OCI-LY3 (cell line): Measurements from ENCODE around the gene BAIAP2L2.
"Not testable (repeated sequence)": the region's sequence is repeated elsewhere in the genome, so short reads cannot be mapped to it uniquely, and the experiment has no call there.

Experiments
- EZH2phosphoT487 ChIP-seq: fragments of 200-600 bp; shearing (Covaris generic); IDR thresholded peaks from 2 replicates; pipeline ENCODE4 v1.6.1; 2018; ENCODE audit warnings: antibody characterized with exemption, mixed run types, low read depth
- TF ChIP-seq, protein P1 (sequence below): fragments of 200-600, 300-600 bp; sonication (generic); IDR thresholded peaks from 2 replicates; pipeline ENCODE4 v1.5.1; 2014; ENCODE audit warnings: antibody characterized with exemption, low read length, low read depth

DNA sequence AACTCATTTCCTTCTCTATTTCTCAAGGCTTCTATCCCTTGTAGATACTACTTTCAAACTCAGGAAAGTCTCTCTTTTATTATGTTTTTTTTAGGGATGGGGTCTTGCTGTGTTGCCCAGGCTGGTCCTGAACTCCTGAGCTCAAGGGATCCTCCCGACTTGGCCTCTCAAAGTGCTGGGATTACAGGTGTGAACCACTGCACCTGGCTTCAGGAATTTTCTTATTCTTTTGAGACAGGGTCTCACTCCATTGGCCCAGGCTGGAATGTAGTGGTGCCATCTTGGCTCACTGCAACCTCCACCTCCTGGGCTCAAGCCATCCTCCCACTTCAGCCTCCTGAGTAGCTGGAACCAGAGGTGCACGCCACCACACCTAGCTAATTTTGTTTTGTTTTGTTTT is 31.3 kb downstream of the BAIAP2L2 start:
- TF ChIP-seq, protein P1, sequence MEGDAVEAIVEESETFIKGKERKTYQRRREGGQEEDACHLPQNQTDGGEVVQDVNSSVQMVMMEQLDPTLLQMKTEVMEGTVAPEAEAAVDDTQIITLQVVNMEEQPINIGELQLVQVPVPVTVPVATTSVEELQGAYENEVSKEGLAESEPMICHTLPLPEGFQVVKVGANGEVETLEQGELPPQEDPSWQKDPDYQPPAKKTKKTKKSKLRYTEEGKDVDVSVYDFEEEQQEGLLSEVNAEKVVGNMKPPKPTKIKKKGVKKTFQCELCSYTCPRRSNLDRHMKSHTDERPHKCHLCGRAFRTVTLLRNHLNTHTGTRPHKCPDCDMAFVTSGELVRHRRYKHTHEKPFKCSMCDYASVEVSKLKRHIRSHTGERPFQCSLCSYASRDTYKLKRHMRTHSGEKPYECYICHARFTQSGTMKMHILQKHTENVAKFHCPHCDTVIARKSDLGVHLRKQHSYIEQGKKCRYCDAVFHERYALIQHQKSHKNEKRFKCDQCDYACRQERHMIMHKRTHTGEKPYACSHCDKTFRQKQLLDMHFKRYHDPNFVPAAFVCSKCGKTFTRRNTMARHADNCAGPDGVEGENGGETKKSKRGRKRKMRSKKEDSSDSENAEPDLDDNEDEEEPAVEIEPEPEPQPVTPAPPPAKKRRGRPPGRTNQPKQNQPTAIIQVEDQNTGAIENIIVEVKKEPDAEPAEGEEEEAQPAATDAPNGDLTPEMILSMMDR = not testable (repeated sequence)
- TF ChIP-seq EZH2phosphoT487 = not testable (repeated sequence)
